HG03558 (cell line): ENCODE data around the gene RAB3D.
"Not testable (repeated sequence)": the region's sequence is repeated elsewhere in the genome, so short reads cannot be mapped to it uniquely, and the experiment has no call there.

ENCODE experiments used
- ATAC-seq: cut with Tn5 transposase; IDR thresholded peaks from one replicate; pipeline ENCODE4 v1.9.1; 2021; ENCODE audit warnings: moderate number of reproducible peaks; ENCODE audit not compliant: unreplicated experiment; ENCODE audit errors: extremely low read depth

Gene RAB3D

GRCh38 chr19:11370744-11371143, 31.3 kb upstream of the RAB3D start:
- no peak for ATAC-seq

GRCh38 chr19:11367528-11367927, 28.1 kb upstream of the RAB3D start:
- ATAC-seq = no peak

GRCh38 chr19:11365557-11366117, 26.2 kb upstream of the RAB3D start:
- no peak for ATAC-seq

- ATAC-seq = no peak
These were observed 25.5 kb upstream of the RAB3D start for GRCh38 chr19:11364935-11365334.

- ATAC-seq = no peak
These were observed 24.9 kb upstream of the RAB3D start for GRCh38 chr19:11364296-11364904.

- ATAC-seq = no peak
These were observed 24.4 kb upstream of the RAB3D start for GRCh38 chr19:11363881-11364280.

- no peak for ATAC-seq
These were observed 22.6 kb upstream of the RAB3D start for GRCh38 chr19:11361771-11362731.

GRCh38 chr19:11361037-11361770, 21.7 kb upstream of the RAB3D start:
- no peak for ATAC-seq

GRCh38 chr19:11359421-11359820, 20.0 kb upstream of the RAB3D start:
- no peak for ATAC-seq

GRCh38 chr19:11356676-11357550, 17.5 kb upstream of the RAB3D start:
- no peak for ATAC-seq

- ATAC-seq = no peak
These were observed 16.6 kb upstream of the RAB3D start for GRCh38 chr19:11356074-11356397.

- ATAC-seq = no peak
These were observed 16.0 kb upstream of the RAB3D start, which contains the start of gene PLPPR2 for GRCh38 chr19:11355160-11356073. Gene PLPPR2 (plus strand): TSS chr19:11355432. CDS start chr19:11357674, 2,242 bp downstream.

- ATAC-seq = not testable (repeated sequence)
These were observed 14.6 kb upstream of the RAB3D start for GRCh38 chr19:11354102-11354501.

GRCh38 chr19:11349171-11349570, 9.7 kb upstream of the RAB3D start:
- ATAC-seq = no peak

- no peak for ATAC-seq
These were observed 8.1 kb upstream of the RAB3D start for GRCh38 chr19:11347546-11348039.

GRCh38 chr19:11346104-11346940, 6.9 kb upstream of the RAB3D start, which contains the start of the genes CCDC159 and TMEM205:
Gene CCDC159 (plus strand): TSS chr19:11346519. CDS start chr19:11346607, 88 bp downstream.
Gene TMEM205 (minus strand): TSS chr19:11346268. CDS start chr19:11345619, 649 bp downstream.
- peak; percentile 77 for ATAC-seq

- ATAC-seq = no peak
These were observed 5.8 kb upstream of the RAB3D start for GRCh38 chr19:11345122-11345803.
